H1 (cell line): ENCODE data around the gene MYDGF. TPM values are rescaled to one million over a fixed set of nuclear protein-coding genes. Genes with fewer than 3 reads are reported as not detected.

ENCODE experiments used
- CTCF ChIA-PET: fragments of 300-600 bp; sonication (Branson Sonifier 250); formaldehyde crosslinking; loops from one replicate; lab custom pipeline; 2021; ENCODE audit not compliant: partially characterized antibody; lab: Charles Lee
- POLR2A ChIA-PET: fragments of 300-600 bp; sonication (Branson Sonifier 250); formaldehyde crosslinking; loops from one replicate; lab custom pipeline; 2021; ENCODE audit warnings: inconsistent platforms; ENCODE audit not compliant: partially characterized antibody; lab: Charles Lee
- DNase-seq, 2 experiments: peaks; one replicate each; pipeline versions ENCODE4 v3.0.0 to v3.0.0-alpha.2; 2010 to 2022; ENCODE audit warnings: low spot score in 2 of 2, low read depth in 1 of 2, mixed read lengths in 1 of 2
- FAIRE-seq: peaks from 2 replicates; lab custom pipeline; 2011; peaks lifted over from hg19 to GRCh38; lab: Jason Lieb, UNC
- H2AFZ ChIP-seq: 2 replicates; pipeline ENCODE4 v1.8.1; 2012; ENCODE audit warnings: low read length, inconsistent platforms
- H2AK5ac ChIP-seq: 2 replicates; pipeline ENCODE4 v1.6.1; 2013; ENCODE audit warnings: low read depth, low read length
- H2BK120ac ChIP-seq: replicated peaks from 2 replicates; pipeline ENCODE3; 2013; ENCODE audit warnings: low read depth, low read length, inconsistent platforms
- H2BK12ac ChIP-seq: 2 replicates; pipeline ENCODE4 v1.6.1; 2013; ENCODE audit warnings: low read depth, low read length
- H2BK15ac ChIP-seq: 2 replicates; pipeline ENCODE4 v1.6.1; 2013; ENCODE audit warnings: low read length
- H2BK20ac ChIP-seq: 2 replicates; pipeline ENCODE4 v1.6.1; 2013; ENCODE audit warnings: low read length
- H2BK5ac ChIP-seq: 2 replicates; pipeline ENCODE4 v1.6.1; 2013; ENCODE audit warnings: low read depth, low read length
- H3K14ac ChIP-seq: 2 replicates; pipeline ENCODE4 v1.6.1; 2013; ENCODE audit warnings: inconsistent platforms; ENCODE audit not compliant: insufficient read length
- H3K18ac ChIP-seq: 2 replicates; pipeline ENCODE4 v1.6.1; 2013; ENCODE audit warnings: low read length; ENCODE audit errors: extremely low read depth
- H3K23ac ChIP-seq: 2 replicates; pipeline ENCODE4 v1.6.1; 2013; ENCODE audit warnings: inconsistent platforms; ENCODE audit not compliant: insufficient read length
- H3K23me2 ChIP-seq: 2 replicates; pipeline ENCODE4 v1.6.1; 2013; ENCODE audit warnings: low read depth, low read length
- H3K27ac ChIP-seq: 2 replicates; pipeline ENCODE4 v1.6.1; 2011; ENCODE audit warnings: low read depth, low read length, inconsistent platforms
- H3K27me3 ChIP-seq, 4 experiments: replicated peaks in 1 of 4; 1 replicate in 1 of 4; 2 replicates in 3 of 4; pipeline versions ENCODE4 v1.6.1 to v1.8.1; 2011 to 2013; ENCODE audit warnings: low read length in 3 of 4, mild to moderate bottlenecking in 3 of 4, inconsistent platforms in 2 of 4, mixed read lengths in 2 of 4, moderate library complexity in 1 of 4; ENCODE audit not compliant: control insufficient read depth in 3 of 4, insufficient read depth in 3 of 4; ENCODE audit errors: extremely low read depth in 1 of 4
- H3K36me3 ChIP-seq, 4 experiments: 2 replicates each; pipeline versions ENCODE4 v1.6.1 to v1.8.1; 2011 to 2013; ENCODE audit warnings: mild to moderate bottlenecking in 4 of 4, low read length in 3 of 4, moderate library complexity in 2 of 4, control low read depth in 1 of 4, inconsistent platforms in 1 of 4; ENCODE audit not compliant: insufficient read depth in 4 of 4, control insufficient read depth in 2 of 4
- H3K4ac ChIP-seq: replicated peaks from 2 replicates; pipeline ENCODE3; 2013; ENCODE audit warnings: low read length, low read depth, mixed read lengths, inconsistent platforms; ENCODE audit not compliant: insufficient read length
- H3K4me1 ChIP-seq, 4 experiments: replicated peaks in 1 of 4; 1 replicate in 1 of 4; 2 replicates in 3 of 4; pipeline versions ENCODE4 v1.6.1 to v1.8.1; 2011 to 2013; ENCODE audit warnings: low read length in 3 of 4, inconsistent platforms in 2 of 4, mixed read lengths in 1 of 4; ENCODE audit not compliant: insufficient read depth in 4 of 4, control insufficient read depth in 3 of 4
- H3K4me2 ChIP-seq, 2 experiments: 2 replicates each; pipeline versions ENCODE4 v1.6.1 to v1.8.1; 2011 to 2013; ENCODE audit warnings: low read depth in 2 of 2, low read length in 2 of 2, control low read depth in 1 of 2, inconsistent platforms in 1 of 2, mild to moderate bottlenecking in 1 of 2; ENCODE audit not compliant: insufficient read depth in 1 of 2
- H3K4me3 ChIP-seq, 4 experiments: fragments of 200-600, 300-600 bp in 1 of 4; sonication (generic), shearing (Covaris generic), sonication (Bioruptor Twin) in 1 of 4; 2 replicates each; pipeline versions ENCODE4 v1.5.1 to v1.8.1; 2011 to 2016; ENCODE audit warnings: low read length in 4 of 4, low read depth in 3 of 4, control low read depth in 2 of 4, inconsistent platforms in 2 of 4, mild to moderate bottlenecking in 2 of 4, mixed read lengths in 1 of 4, moderate library complexity in 1 of 4; ENCODE audit not compliant: insufficient read depth in 2 of 4; ENCODE audit errors: extremely low read depth in 1 of 4
- H3K56ac ChIP-seq: replicated peaks from 2 replicates; pipeline ENCODE3; 2013; ENCODE audit warnings: low read depth, mild to moderate bottlenecking, mixed read lengths, low read length, inconsistent platforms; ENCODE audit not compliant: insufficient read length
- H3K79me1 ChIP-seq: 2 replicates; pipeline ENCODE4 v1.6.1; 2013; ENCODE audit warnings: low read depth, low read length, control low read depth
- H3K79me2 ChIP-seq, 2 experiments: 2 replicates each; pipeline versions ENCODE4 v1.6.1 to v1.8.1; 2012 to 2013; ENCODE audit warnings: low read length in 2 of 2, mild to moderate bottlenecking in 2 of 2, inconsistent platforms in 1 of 2; ENCODE audit not compliant: insufficient read depth in 2 of 2, control insufficient read depth in 1 of 2
- H3K9ac ChIP-seq, 4 experiments: replicated peaks in 1 of 4; 1 replicate in 1 of 4; 2 replicates in 3 of 4; pipeline versions ENCODE4 v1.6.1 to v1.8.1; 2011 to 2013; ENCODE audit warnings: low read depth in 3 of 4, low read length in 3 of 4, control low read depth in 2 of 4, mild to moderate bottlenecking in 2 of 4, moderate library complexity in 2 of 4, inconsistent platforms in 1 of 4; ENCODE audit errors: extremely low read depth in 1 of 4
- H3K9me3 ChIP-seq, 2 experiments: 2 replicates each; pipeline versions ENCODE4 v1.6.1 to v1.8.1; 2012 to 2013; ENCODE audit warnings: mild to moderate bottlenecking in 2 of 2, moderate library complexity in 2 of 2, control low read depth in 1 of 2, inconsistent platforms in 1 of 2, low read depth in 1 of 2, low read length in 1 of 2, mixed read lengths in 1 of 2; ENCODE audit not compliant: insufficient read depth in 2 of 2
- H4K20me1 ChIP-seq, 2 experiments: replicated peaks in 1 of 2; 2 replicates each; pipeline versions ENCODE3 to v1.8.1; 2011 to 2013; ENCODE audit warnings: inconsistent platforms in 2 of 2, low read length in 2 of 2, mild to moderate bottlenecking in 1 of 2; ENCODE audit not compliant: insufficient read depth in 2 of 2, control insufficient read depth in 1 of 2
- H4K5ac ChIP-seq: 2 replicates; pipeline ENCODE4 v1.6.1; 2013; ENCODE audit warnings: low read length, low read depth, mixed read lengths, inconsistent platforms; ENCODE audit not compliant: insufficient read length
- H4K8ac ChIP-seq: 2 replicates; pipeline ENCODE4 v1.8.0; 2013; ENCODE audit warnings: mild to moderate bottlenecking, moderate library complexity, low read length, inconsistent platforms; ENCODE audit not compliant: insufficient read depth; ENCODE audit errors: extremely low read depth
- H4K91ac ChIP-seq: replicated peaks from 2 replicates; pipeline ENCODE3; 2013; ENCODE audit warnings: low read length, mixed read lengths, inconsistent platforms; ENCODE audit not compliant: insufficient read length
- BACH1 ChIP-seq: IDR thresholded peaks from 2 replicates; pipeline ENCODE4 v1.6.1; 2012; ENCODE audit warnings: low read length, improper control_type of control experiment
- CEBPB ChIP-seq: IDR thresholded peaks from 2 replicates; pipeline ENCODE4 v1.6.1; 2012; ENCODE audit warnings: low read depth, low read length
- FOSL1 ChIP-seq: IDR thresholded peaks from 2 replicates; pipeline ENCODE4 v1.6.1; 2011; ENCODE audit warnings: mild to moderate bottlenecking, low read depth, low read length, moderate library complexity; ENCODE audit not compliant: insufficient read depth
- GABPA ChIP-seq: IDR thresholded peaks from 2 replicates; pipeline ENCODE4 v1.6.1; 2011; ENCODE audit warnings: mild to moderate bottlenecking, low read length, moderate library complexity, borderline replicate concordance; ENCODE audit not compliant: insufficient read depth
- GTF2F1 ChIP-seq: IDR thresholded peaks from 2 replicates; pipeline ENCODE4 v1.6.1; 2012; ENCODE audit warnings: low read depth, low read length, improper control_type of control experiment, borderline replicate concordance
- HDAC2 ChIP-seq, 2 experiments: fragments of 300-600 bp in 1 of 2; sonication (generic) in 1 of 2; IDR thresholded peaks; 2 replicates each; pipeline ENCODE4 v1.6.1; 2011 to 2012; ENCODE audit warnings: low read depth in 2 of 2, low read length in 2 of 2, mild to moderate bottlenecking in 2 of 2, moderate library complexity in 2 of 2, borderline replicate concordance in 1 of 2, inconsistent platforms in 1 of 2
- KDM5A ChIP-seq: fragments of 200-600 bp; IDR thresholded peaks from 2 replicates; pipeline ENCODE4 v1.7.1; 2012; ENCODE audit warnings: mild to moderate bottlenecking, low read length, inconsistent platforms, mixed read lengths
- MAFK ChIP-seq: IDR thresholded peaks from 2 replicates; pipeline ENCODE4 v1.6.1; 2012; ENCODE audit warnings: low read depth, mild to moderate bottlenecking, improper control_type of control experiment, low read length
- NANOG ChIP-seq: IDR thresholded peaks from 2 replicates; pipeline ENCODE4 v1.6.1; 2011; ENCODE audit warnings: low read length, low read depth, mild to moderate bottlenecking, inconsistent platforms; ENCODE audit not compliant: insufficient read depth, poor library complexity, severe bottlenecking
- NRF1 ChIP-seq: IDR thresholded peaks from 2 replicates; pipeline ENCODE4 v1.6.1; 2011; ENCODE audit warnings: mild to moderate bottlenecking, low read depth, low read length, improper control_type of control experiment
- RFX5 ChIP-seq: IDR thresholded peaks from 2 replicates; pipeline ENCODE4 v1.6.1; 2011; ENCODE audit warnings: low read depth, low read length, improper control_type of control experiment, borderline replicate concordance
- TAF1 ChIP-seq: IDR thresholded peaks from 2 replicates; pipeline ENCODE4 v1.6.1; 2011; ENCODE audit warnings: mild to moderate bottlenecking, low read depth, low read length
- TAF7 ChIP-seq: optimal IDR thresholded peaks from 2 replicates; pipeline ENCODE3; 2011; ENCODE audit warnings: low read depth, mild to moderate bottlenecking, inconsistent platforms, low read length, moderate library complexity, borderline replicate concordance
- WGBS, 2 experiments: shearing (Covaris generic) in 1 of 2; methylation state at CpG; one replicate each; pipeline versions ENCODE4 v1.1.6 to v1.1.7; 2013 to 2015; ENCODE audit warnings: low lambda C conversion rate in 2 of 2, mixed read lengths in 2 of 2, inconsistent platforms in 1 of 2, low coverage in 1 of 2, missing lambda C conversion rate in 1 of 2; ENCODE audit not compliant: insufficient replicate concordance in 2 of 2, insufficient coverage in 1 of 2, insufficient read length in 1 of 2; ENCODE audit errors: extremely low coverage in 1 of 2, missing lambda C conversion rate in 1 of 2; 5-methylcytosine and 5-hydroxymethylcytosine counted together
- polyA plus RNA-seq, 7 experiments: library from polyadenylated mRNA; depleted of rRNA in 3 of 7; stranded (reverse) in 5 of 7; unstranded in 2 of 7; fragments of >200 nt in 5 of 7; fragments of 200-250 nt in 2 of 7; gene quantifications; 1 replicate in 5 of 7; 2 replicates in 1 of 7; 4 replicates in 1 of 7; pipeline versions ENCODE4 v1.2.1 to v1.2.3, GENCODE V29; 2011 to 2013; ENCODE audit warnings: missing spikeins in 2 of 7, mixed read lengths in 2 of 7
- total RNA-seq: library from RNA; stranded (reverse); fragmentation: NEBNext Ultra II Directional; extraction: Animal tissue kit (Norgen Biotek cat#: 25700); gene quantifications from 2 replicates; pipeline ENCODE4 v1.2.1, GENCODE V29; 2021

Gene MYDGF
- total and polyA plus RNA-seq, 2 of the 8 experiments (the other 6 are each of a cell fraction or from before 2014, with no cell fraction given), result 40.6 to 51.1 TPM

DNA sequence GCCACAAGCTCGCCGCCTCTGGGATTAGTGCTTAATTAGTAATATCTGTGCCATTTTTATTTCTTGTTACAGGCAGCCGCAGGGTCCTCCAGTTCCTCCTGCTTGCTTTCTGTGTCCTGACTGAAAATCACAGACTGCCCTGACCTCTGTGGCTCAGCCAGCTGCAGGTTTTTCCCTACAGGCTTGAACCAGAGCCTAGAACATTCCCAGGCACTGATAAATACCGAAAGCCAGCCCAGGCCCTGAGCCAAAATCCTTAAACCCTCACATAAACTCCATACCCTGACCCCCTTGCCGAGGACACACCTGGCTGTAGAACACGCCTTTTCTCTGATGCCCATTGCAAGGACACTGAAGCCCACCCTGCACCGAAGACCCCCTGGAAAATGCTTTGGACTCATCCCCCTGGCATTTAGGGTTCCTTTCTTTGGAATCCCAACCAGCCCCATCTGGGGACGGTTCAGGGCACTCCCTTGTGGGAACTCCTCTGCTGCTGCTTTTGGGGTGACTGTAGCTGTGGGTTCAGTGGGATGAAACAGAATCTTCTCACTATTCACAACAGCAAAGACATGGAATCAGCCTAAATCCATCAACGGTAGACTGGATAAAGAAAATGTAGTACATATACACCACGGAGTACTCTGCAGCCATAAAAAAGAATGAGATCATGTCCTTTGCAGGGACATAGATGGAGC, 38.0 kb upstream of the MYDGF start:
- no peaks in the 10 kb centered on the region for H3K4me1 ChIP-seq
- H3K4me2 ChIP-seq, result no peak overlapping the region
- H3K27me3 ChIP-seq, result no peaks in the 10 kb centered on the region
- H3K23ac ChIP-seq, result no peak overlapping the region
- peaks cover 3 to 6% of the 10 kb centered on the region in 2 experiments for H4K20me1 ChIP-seq
- H4K8ac ChIP-seq, result no peak overlapping the region
- no peak overlapping the region for H2BK120ac ChIP-seq
- no peak overlapping the region for H2AFZ ChIP-seq
- H4K91ac ChIP-seq, result no peak overlapping the region
- H3K14ac ChIP-seq, result no peak overlapping the region
- DNase-seq (no peak), FAIRE-seq (no peak)
- H3K4me3 ChIP-seq, result no peak overlapping the region
- no peaks in the 10 kb centered on the region for H3K23me2 ChIP-seq
- H2BK5ac ChIP-seq, result no peak overlapping the region
- no peak overlapping the region for H4K5ac ChIP-seq
- H2BK20ac ChIP-seq, result no peak overlapping the region
- no peak overlapping the region for H3K56ac ChIP-seq
- WGBS, 2 experiments, result 88% methylated on average over 10 of the region's 10 CpGs; no CpG with 5 or more reads in 1 of the 2 experiments
- CTCF ChIA-PET, result interaction anchor here (1.5 kb wide), 1 partner anchor 13 kb away, joined by 3 read pairs; no protein-coding TSS in a partner anchor
- H3K79me1 ChIP-seq, result no peaks in the 10 kb centered on the region
- no peak overlapping the region for H2BK15ac ChIP-seq
- H3K9me3 ChIP-seq, result no peaks in the 10 kb centered on the region
- H2BK12ac ChIP-seq, result no peak overlapping the region
- H3K9ac ChIP-seq, result no peak overlapping the region
- H3K18ac ChIP-seq, result no peak overlapping the region
- no peak overlapping the region for H2AK5ac ChIP-seq
- no peaks in the 10 kb centered on the region for H3K79me2 ChIP-seq
- no peak overlapping the region for H3K4ac ChIP-seq
- no peak overlapping the region for H3K27ac ChIP-seq
- H3K36me3 ChIP-seq, result peaks cover 2 to 22% (median 22%) of the 10 kb centered on the region in 4 experiments; a peak in 7 of 8 replicates
- POLR2A ChIA-PET, result interaction anchor here (0.6 to 1.7 kb wide), 2 partner anchors 15 to 45 kb away, joined by 3 to 4 read pairs; no protein-coding TSS in a partner anchor
- no peak for TF ChIP-seq GABPA
- no peak for TF ChIP-seq RFX5
- TF ChIP-seq TAF7, result no peak
- TF ChIP-seq TAF1, result no peak
- no peak for TF ChIP-seq CEBPB
- TF ChIP-seq MAFK, result no peak
- no peak for TF ChIP-seq NRF1
- no peak for TF ChIP-seq GTF2F1
- no peak for TF ChIP-seq KDM5A
- no peak for TF ChIP-seq NANOG
- TF ChIP-seq HDAC2 (IDR thresholded peaks at IDR 0.05; ENCODE audit: borderline replicate concordance in 1 of 2, low read depth in 2 of 2, low read length in 2 of 2), result no peak
- TF ChIP-seq FOSL1, result no peak
- no peak for TF ChIP-seq BACH1
